Upper lobe of right lung (tissue), 1 donor: Measurements from ENCODE around the gene STPG4. TPM values are rescaled to one million over a fixed set of nuclear protein-coding genes. Genes with fewer than 3 reads are reported as not detected.

Experiments
- ATAC-seq: fragments of 200-7000 bp; cut with Tn5 transposase; one replicate; pipeline ENCODE4 v1.9.1; 2020; ENCODE audit warnings: mild to moderate bottlenecking, moderate library complexity
- DNase-seq: peaks from one replicate; pipeline ENCODE4 v3.0.0-alpha.2; 2020
- H3K27ac ChIP-seq: fragments of 200-600 bp; one replicate; pipeline ENCODE4 v1.8.0; 2022
- H3K27me3 ChIP-seq: fragments of 200-600 bp; one replicate; pipeline ENCODE4 v1.8.0; 2022; ENCODE audit warnings: mild to moderate bottlenecking
- H3K36me3 ChIP-seq: fragments of 200-600 bp; one replicate; pipeline ENCODE4 v1.8.0; 2022
- H3K4me1 ChIP-seq: fragments of 200-600 bp; one replicate; pipeline ENCODE4 v1.8.0; 2022
- H3K4me3 ChIP-seq: fragments of 200-600 bp; one replicate; pipeline ENCODE4 v1.8.0; 2022; ENCODE audit warnings: mild to moderate bottlenecking
- H3K9me3 ChIP-seq: fragments of 200-600 bp; one replicate; pipeline ENCODE4 v1.8.0; 2022
- CTCF ChIP-seq: fragments of 200-600 bp; IDR thresholded peaks from one replicate; pipeline ENCODE4 v1.8.0; 2022; ENCODE audit warnings: antibody characterized with exemption
- intact Hi-C: fragments of 100-400 bp; cut with DNase I; formaldehyde crosslinking; loops from one replicate; pipeline ENCODE4 v1.11.0; 2022
- total RNA-seq: library from RNA; stranded (reverse); fragmentation: NEBNext Ultra II Directional; extraction: Animal tissue kit (Norgen Biotek cat#: 25700); gene quantifications from one replicate; pipeline ENCODE4 v1.2.1, GENCODE V29; 2021
- donor health status: DM: no; HTN: yes; CAD: no; lungs with severe emphysema.

Gene STPG4
- total RNA-seq, 1 donor from 2014 or later: not detected

- no peaks in the 10 kb centered on the region for H3K9me3 ChIP-seq
- no peak for DNase-seq
- no peak overlapping the region for H3K27ac ChIP-seq
- intact Hi-C loops: no loop called here
- ATAC-seq: no peak
- TF ChIP-seq CTCF: no peak
- H3K4me3 ChIP-seq: no peak overlapping the region
- H3K36me3 ChIP-seq: no peaks in the 10 kb centered on the region
- H3K4me1 ChIP-seq: peaks cover 7% of the 10 kb centered on the region
- H3K27me3 ChIP-seq: no peaks in the 10 kb centered on the region
These were observed 24.3 kb upstream of the STPG4 start for GRCh38 chr2:47179388-47179787.

DNA sequence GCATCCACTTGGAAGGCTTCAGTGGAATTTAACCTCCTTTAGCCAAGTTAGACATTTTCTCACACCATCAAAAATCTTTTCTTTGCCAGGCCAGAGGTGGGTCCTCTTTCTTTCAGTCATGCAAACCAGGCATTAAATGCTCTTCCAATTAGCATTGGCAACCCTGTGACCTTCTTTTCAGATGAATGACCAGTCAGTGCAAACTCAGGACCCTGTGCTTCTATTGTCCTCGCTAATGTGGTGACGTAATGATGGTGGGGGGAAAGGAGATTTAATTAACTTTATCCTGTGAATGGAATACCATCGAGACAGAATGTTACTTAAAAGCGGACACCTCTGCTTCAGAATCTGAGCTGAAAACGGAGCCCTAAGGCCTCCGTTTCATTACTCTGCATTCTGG, 23.2 kb upstream of the STPG4 start:
- peaks cover 17% of the 10 kb centered on the region for H3K4me1 ChIP-seq
- no peaks in the 10 kb centered on the region for H3K36me3 ChIP-seq
- no peaks in the 10 kb centered on the region for H3K9me3 ChIP-seq
- no peaks in the 10 kb centered on the region for H3K27me3 ChIP-seq
- no peak for DNase-seq
- intact Hi-C loops: no loop called here
- H3K4me3 ChIP-seq: no peak overlapping the region
- ATAC-seq: no peak
- no peak overlapping the region for H3K27ac ChIP-seq
- no peak for TF ChIP-seq CTCF

DNA sequence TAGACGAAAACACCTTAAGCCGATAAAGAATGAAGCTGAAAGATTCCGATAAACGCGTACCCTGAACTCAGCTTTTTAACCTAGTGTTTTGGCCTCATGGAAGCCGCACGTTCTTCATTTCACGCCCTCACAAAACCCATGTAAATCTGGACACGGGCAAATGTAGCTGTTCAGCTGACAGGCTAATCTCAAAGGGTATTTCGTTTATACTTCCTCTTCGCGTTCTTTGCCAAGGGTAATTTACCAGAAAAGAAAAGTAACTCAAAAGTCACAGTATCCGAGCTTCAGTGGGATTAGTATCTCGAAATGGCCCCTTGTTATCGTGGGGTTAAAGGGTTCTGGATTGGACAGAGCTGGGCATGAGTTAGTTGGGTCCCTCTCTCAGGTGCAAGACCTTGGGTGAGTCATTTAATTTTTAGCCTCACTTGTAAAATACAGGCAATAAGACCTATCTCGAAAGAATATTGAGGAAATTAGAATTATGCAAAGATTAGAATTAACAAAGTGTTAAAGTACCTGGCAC, 22.0 kb upstream of the STPG4 start:
- Histone ChIP-seq H3K4me1 (peaks cover 27% of the 10 kb centered on the region), H3K4me3 (peak overlapping the region; percentile 68), H3K36me3 (no peaks in the 10 kb centered on the region), H3K27me3 (no peaks in the 10 kb centered on the region), H3K9me3 (no peaks in the 10 kb centered on the region), H3K27ac (peak overlapping the region; percentile 100)
- DNase-seq (no peak), ATAC-seq (no peak)
- no peak for TF ChIP-seq CTCF
- intact Hi-C loops: no loop called here

GRCh38 chr2:47174733-47175361, 19.7 kb upstream of the STPG4 start:
- ATAC-seq: peak; percentile 11
- intact Hi-C loops: no loop called here
- H3K27me3 ChIP-seq: no peaks in the 10 kb centered on the region
- no peaks in the 10 kb centered on the region for H3K9me3 ChIP-seq
- peaks cover 9% of the 10 kb centered on the region for H3K36me3 ChIP-seq
- H3K27ac ChIP-seq: peak overlapping the region; percentile 100
- no peak for DNase-seq
- H3K4me3 ChIP-seq: peak overlapping the region; percentile 68
- no peak for TF ChIP-seq CTCF
- H3K4me1 ChIP-seq: peaks cover 50% of the 10 kb centered on the region

DNA sequence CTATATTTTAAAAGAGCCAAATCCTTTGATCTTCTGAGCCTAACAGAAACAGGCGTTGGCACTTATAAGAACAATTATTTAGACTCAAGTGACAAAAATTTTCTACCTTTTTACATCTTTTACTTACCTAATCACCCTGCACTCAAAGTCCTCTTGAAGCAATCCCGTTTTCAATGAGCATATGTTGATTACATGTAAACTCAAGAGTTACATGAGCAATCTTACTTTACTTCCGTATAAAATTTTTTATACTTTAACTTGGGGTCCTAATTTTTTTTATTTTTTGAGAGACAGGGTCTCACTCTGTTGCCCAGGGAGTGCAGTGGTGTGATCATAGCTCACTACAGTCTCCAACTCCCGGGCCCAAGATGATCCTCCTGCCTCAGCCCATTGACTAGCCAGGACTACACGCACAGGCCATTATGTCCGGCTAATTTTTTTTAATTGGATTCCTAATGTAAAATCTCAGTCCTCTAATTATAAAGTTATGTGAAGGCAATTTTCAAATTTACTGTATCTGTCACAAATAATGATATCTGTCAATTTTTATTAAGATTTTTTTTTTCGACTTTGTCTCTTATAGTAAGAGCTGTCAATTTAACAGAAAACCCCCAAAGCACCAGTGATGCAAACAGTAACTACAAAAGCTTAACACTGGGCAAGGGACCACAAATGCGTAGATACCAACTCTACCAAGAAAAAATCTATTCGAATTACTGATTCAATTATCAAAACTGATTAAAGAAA, 19.1 kb upstream of the STPG4 start:
- intact Hi-C loops: no loop called here
- H3K27ac ChIP-seq: peak overlapping the region; percentile 100
- H3K4me3 ChIP-seq: peak overlapping the region; percentile 68
- H3K36me3 ChIP-seq: peaks cover 16% of the 10 kb centered on the region
- H3K9me3 ChIP-seq: no peaks in the 10 kb centered on the region
- no peak for ATAC-seq
- TF ChIP-seq CTCF: no peak
- no peaks in the 10 kb centered on the region for H3K27me3 ChIP-seq
- no peak for DNase-seq
- H3K4me1 ChIP-seq: peaks cover 56% of the 10 kb centered on the region
